OCI-M2 (cell line): Measurements from ENCODE around the gene TMEM151B.
A peak's percentile ranks its signal among the peaks of the same experiment; 100 is the strongest.

Source experiments
- DNase-seq: peaks from one replicate; lab custom pipeline; 2025; ENCODE audit not compliant: unreplicated experiment; lab: John Stamatoyannopoulos, UW

Gene TMEM151B

DNA sequence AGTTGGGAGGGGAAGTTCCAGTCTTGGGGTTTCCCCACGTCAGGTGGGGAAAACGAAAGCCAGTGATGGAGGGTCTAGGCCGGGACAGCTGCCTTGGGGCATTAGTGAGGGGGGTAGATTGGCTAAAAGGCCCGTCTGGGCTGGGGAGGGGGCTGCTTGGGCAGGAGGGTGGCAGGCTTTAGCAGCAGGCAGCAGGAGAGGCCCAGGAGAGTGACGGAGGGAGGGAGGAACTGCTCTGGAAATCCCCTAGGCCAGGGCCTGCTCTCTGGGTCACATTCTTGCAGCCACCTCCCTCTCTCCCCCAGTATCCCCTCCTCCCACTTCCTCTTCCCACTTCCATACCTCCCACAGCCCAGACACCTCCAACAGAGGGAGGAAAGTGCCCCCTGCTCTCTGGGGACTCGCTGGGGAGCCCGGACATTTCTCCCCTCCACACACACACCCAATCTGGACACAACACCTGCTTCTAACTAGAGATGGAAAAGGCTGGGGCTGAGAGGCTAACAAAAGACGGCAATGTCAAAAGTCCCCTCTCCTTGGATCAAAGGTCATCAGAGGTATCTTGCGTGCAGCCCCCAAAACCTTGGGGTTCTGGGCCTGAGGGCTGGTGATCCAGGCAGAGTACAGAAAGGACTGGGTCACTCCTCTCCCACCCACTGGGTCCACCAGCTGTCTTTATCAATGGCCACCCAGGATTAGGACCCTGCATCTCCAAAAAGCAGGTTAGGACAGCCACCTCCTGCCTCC lies 6.7 kb upstream of the TMEM151B start:
- DNase-seq = no peak

GRCh38 chr6:44264154-44265006 lies 5.9 kb upstream of the TMEM151B start:
- DNase-seq = no peak

DNA sequence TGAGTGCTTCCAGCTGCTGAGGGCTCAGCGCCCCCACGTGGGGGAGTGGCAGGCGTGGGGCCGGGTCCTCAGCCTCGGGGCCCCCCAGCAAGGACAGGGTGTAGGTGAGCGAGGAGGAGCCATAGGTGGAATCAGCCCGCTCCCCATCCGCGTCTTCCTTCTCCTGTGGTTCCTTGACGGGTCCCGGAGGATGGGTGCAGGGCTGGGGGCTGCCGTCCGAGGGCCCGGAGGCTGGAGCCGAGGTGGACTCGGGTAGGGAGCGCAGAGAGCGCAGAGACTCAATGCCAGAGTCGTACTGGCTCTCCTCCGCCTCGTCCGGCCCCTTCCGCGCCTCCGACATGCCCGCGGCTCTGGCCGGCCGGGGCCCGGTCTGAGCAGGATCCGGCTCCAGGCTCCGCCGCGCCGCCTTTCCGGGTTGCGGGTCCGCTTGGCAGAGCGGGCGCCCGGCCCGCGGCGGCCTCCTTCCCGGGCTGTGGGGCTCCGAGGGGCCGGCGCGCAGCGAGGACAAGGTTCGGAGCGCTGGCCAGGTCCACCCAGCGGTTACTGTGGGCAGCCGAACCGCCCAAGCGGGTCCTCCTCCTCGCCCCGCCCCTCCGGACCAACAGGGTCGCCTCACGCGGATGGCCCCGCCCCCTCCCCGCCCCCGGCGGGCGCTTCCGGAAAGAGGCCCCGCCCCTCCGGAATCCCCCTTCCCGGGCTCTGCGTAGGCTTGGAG lies 5.1 kb upstream of the TMEM151B start, which contains the start of gene NFKBIE:
TSS of gene NFKBIE (minus strand) at position 545 of the 715 bp plus-strand sequence. CDS start at position 340, 205 bp downstream.
- DNase-seq = peak; percentile 78

GRCh38 chr6:44265722-44266233 lies 4.5 kb upstream of the TMEM151B start:
- DNase-seq = no peak

GRCh38 chr6:44266347-44266746 lies 3.9 kb upstream of the TMEM151B start:
- DNase-seq = no peak

DNA sequence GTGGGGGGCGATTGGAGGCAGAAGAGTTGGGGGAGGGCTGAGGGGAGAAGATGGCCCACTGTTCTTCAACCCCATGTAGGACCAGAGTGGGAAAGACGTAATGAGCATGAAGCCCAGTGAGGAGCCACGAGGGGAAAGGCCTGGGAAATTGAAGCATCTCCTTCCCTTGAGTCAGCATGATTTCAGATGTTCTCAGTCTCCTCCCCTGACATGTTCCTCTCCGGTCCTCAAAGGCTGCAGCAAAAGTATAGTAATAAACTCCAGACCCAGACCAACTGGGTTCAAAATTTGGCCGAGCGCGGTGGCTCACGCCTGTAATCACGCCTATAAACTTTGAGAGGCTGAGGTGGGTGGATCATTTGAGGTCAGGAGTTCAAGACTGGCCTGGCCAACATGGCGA lies 3.0 kb upstream of the TMEM151B start:
- no peak for DNase-seq

DNA sequence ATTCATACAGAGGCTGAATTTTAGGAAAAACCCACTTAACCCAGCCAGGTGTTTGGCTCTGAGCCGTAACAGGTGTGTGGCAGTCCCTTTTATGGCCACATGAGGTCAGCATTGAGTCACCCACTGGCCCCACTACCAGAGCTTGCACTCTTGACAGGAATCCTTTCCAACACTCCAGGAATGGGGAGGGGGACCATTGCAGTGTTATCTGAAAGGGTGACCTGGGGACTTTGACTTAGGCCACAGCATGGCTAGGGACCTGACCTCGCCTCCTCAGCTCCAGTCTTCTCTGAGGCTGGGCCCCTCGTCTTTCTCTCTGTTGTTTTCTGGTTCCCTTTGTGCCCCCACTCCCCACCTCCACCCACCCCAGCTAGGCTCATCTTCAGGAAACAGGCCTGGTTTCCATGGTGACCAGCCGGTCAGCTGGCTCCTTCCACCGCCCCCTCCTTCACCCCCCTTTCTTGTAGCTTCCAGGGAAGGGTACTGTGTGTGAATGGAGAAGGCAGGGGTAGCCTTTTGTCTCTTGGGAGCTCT lies 2.1 kb upstream of the TMEM151B start:
- DNase-seq = peak; percentile 37

GRCh38 chr6:44269178-44269920 lies 901 bp upstream of the TMEM151B start:
- no peak for DNase-seq

- DNase-seq = no peak
Observed at GRCh38 chr6:44270526-44271405, 516 bp downstream of the TMEM151B start.

DNA sequence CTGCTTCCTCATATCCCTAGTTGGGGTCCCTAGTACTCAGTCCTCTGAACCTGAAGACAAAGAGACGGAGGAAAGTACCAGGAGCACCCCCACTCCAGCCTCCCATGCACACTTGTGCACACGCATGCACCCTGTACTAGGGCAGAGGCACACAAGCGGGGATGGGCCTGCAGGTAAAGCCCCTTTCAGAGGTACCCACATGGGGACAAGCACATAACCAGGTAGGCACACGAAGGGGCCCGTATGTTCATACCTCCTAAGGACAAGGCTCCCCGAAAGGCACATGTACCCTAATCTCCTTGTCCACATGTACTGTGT lies 1.1 kb downstream of the TMEM151B start:
- no peak for DNase-seq

DNA sequence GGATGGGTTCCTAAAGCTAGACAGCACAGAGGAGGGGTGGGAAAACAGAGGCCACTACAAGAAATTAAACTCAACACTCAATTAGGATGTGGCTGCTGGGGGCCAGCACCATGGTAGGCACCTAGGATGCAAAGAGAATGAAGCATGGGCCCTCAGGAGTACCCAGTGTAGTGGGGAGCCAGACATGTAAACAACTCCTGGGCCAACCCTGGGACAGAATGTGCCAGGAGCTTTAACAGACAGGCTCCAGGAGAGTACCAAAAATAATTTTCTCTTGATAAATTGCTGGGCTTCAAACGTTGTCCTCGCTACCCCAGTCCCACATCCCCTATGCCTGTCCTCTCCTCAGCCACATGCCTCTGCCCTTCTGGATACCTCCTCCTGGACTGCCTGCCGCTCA lies 1.7 kb downstream of the TMEM151B start:
- no peak for DNase-seq

DNA sequence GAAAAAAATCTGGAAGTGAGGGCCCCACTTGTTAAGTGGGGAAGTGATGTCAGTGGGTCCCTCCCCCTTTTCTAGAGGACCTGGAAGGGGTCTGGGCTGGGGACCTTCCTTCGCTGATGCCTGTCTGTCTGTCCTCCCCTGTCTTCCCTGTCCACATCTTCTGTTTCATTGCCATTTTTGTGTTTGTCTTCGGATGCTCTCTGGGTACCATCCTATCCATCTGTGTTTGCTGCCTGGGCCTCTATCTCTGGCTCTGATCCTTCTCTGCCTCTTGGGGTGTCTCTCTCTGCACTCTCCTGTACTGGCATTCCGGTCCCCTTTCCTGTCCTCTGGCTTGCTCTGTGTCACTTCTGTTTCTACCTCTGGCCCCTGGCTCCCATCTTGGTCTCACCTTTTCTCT lies 2.3 kb downstream of the TMEM151B start:
- no peak for DNase-seq

GRCh38 chr6:44272999-44273566 lies 2.8 kb downstream of the TMEM151B start:
- DNase-seq = no peak

GRCh38 chr6:44273617-44274016 lies 3.4 kb downstream of the TMEM151B start:
- no peak for DNase-seq

- DNase-seq = no peak
Observed at GRCh38 chr6:44275271-44275748, 5.1 kb downstream of the TMEM151B start.

- no peak for DNase-seq
Observed at GRCh38 chr6:44275749-44276648, 5.7 kb downstream of the TMEM151B start.

GRCh38 chr6:44276667-44277640 lies 6.7 kb downstream of the TMEM151B start:
- DNase-seq = no peak
